ENCODE measurements around the gene HBG1. TPM values are rescaled to one million over a fixed set of nuclear protein-coding genes. Genes with fewer than 3 reads are reported as not detected.

The HBG1 gene
- total RNA-seq, 1 experiment from 2014 or later, result not detected

- H4K91ac ChIP-seq (ENCODE audit: insufficient read length, low read depth, low read length), result no peak within 1 kb of the TSS
- H3K27me3 Mint-ChIP-seq (ENCODE audit: low read depth), result no peaks in the 10 kb centered on the region
- no peaks in the 10 kb centered on the region for H3K27me3 ChIP-seq (ENCODE audit: insufficient read depth, low read length)
- H2AFZ ChIP-seq (ENCODE audit: low read length), result no peak within 1 kb of the TSS
- no peak within 1 kb of the TSS for H2BK20ac ChIP-seq (ENCODE audit: low read depth, low read length, poor library complexity, severe bottlenecking)
- no peak within 1 kb of the TSS for H2BK15ac ChIP-seq (ENCODE audit: low read depth, low read length)
- no peak within 1 kb of the TSS for H3K18ac ChIP-seq (ENCODE audit: insufficient read length, low read depth, low read length)
- no peak within 1 kb of the TSS for H2BK12ac ChIP-seq (ENCODE audit: insufficient read length, low read depth, low read length)
- no peaks in the 10 kb centered on the region for H3K4me1 ChIP-seq (ENCODE audit: insufficient read depth, low read length)
- H3T11ph ChIP-seq (ENCODE audit: low read length), result no peak within 1 kb of the TSS
- no peak within 1 kb of the TSS for H3K9ac ChIP-seq (ENCODE audit: extremely low read depth, insufficient read length, low read length)
- no peak within 1 kb of the TSS for H2BK120ac ChIP-seq (ENCODE audit: low read depth, low read length, poor library complexity, severe bottlenecking)
- H4K8ac ChIP-seq (replicated peaks; ENCODE audit: insufficient read length, low read depth, low read length), result no peak within 1 kb of the TSS
- no peak within 1 kb of the TSS for H3K4me3 Mint-ChIP-seq
- H3K4me1 Mint-ChIP-seq, result no peaks in the 10 kb centered on the region
- no peak within 1 kb of the TSS for H2BK5ac ChIP-seq (ENCODE audit: insufficient read length, low read length)
- H4K20me1 ChIP-seq (ENCODE audit: control insufficient read depth, insufficient read depth, insufficient read length), result no peaks in the 10 kb centered on the region
- H3K4ac ChIP-seq (ENCODE audit: low read depth, low read length), result no peak within 1 kb of the TSS
- no peaks in the 10 kb centered on the region for H3K9me3 ChIP-seq (ENCODE audit: control insufficient read depth, low read depth, low read length)
- H3K23ac ChIP-seq (ENCODE audit: insufficient read length, low read depth, low read length), result no peak within 1 kb of the TSS
- no peak for TF ChIP-seq CTCF (conservative IDR thresholded peaks at IDR 0.05)
- DNase-seq, result no peak
- H3K79me1 ChIP-seq (ENCODE audit: insufficient read depth, low read depth, low read length, poor library complexity, severe bottlenecking), result no peaks in the 10 kb centered on the region
- no peak within 1 kb of the TSS for H3K4me2 ChIP-seq (ENCODE audit: insufficient read depth, insufficient read length, low read length)
- peaks cover 7% of the 10 kb centered on the region in 2 experiments for H3K9me3 Mint-ChIP-seq
- H3K23me2 ChIP-seq (ENCODE audit: insufficient read length, low read depth, low read length, poor library complexity, severe bottlenecking), result no peaks in the 10 kb centered on the region
- H2AK5ac ChIP-seq (ENCODE audit: insufficient read length, low read length), result no peak within 1 kb of the TSS
- no peak within 1 kb of the TSS for H3K56ac ChIP-seq (ENCODE audit: insufficient read length, low read depth, low read length)
- no peak within 1 kb of the TSS for H4K5ac ChIP-seq (ENCODE audit: insufficient read length, low read depth, low read length)
- no CpG with 5 or more reads among the region's 3 CpGs for WGBS (ENCODE audit: extremely low coverage, insufficient read length, low lambda C conversion rate)
- H3K36me3 Mint-ChIP-seq (ENCODE audit: insufficient read depth in 1 of 3, low read depth in 3 of 3), result peaks cover 3 to 6% (median 3%) of the 10 kb centered on the region in 3 experiments; a peak in 5 of 7 replicates
- no peak within 1 kb of the TSS for H3K14ac ChIP-seq (ENCODE audit: insufficient read depth, low read length)
- H3K79me2 ChIP-seq (ENCODE audit: insufficient read depth, low read length), result no peaks in the 10 kb centered on the region
- H3K27ac Mint-ChIP-seq, result no peak within 1 kb of the TSS; a peak in 1 of 7 replicates
- H3K27ac ChIP-seq (ENCODE audit: insufficient read length, low read depth, low read length), result no peak within 1 kb of the TSS
Observed at GRCh38 chr11:5226732-5227310, 22.8 kb downstream of the HBG1 start, which contains the start of gene HBB. TSS of gene HBB (minus strand) at chr11:5227071. CDS start at chr11:5227021, 50 bp downstream.
